ENCODE results near the gene SGMS1. TPM values are rescaled to one million over a fixed set of nuclear protein-coding genes. Genes with fewer than 3 reads are reported as not detected.
A peak's percentile ranks its signal among the peaks of the same experiment; 100 is the strongest.

SGMS1 gene
- total RNA-seq, 1 donor from 2014 or later = 27.5 TPM

DNA sequence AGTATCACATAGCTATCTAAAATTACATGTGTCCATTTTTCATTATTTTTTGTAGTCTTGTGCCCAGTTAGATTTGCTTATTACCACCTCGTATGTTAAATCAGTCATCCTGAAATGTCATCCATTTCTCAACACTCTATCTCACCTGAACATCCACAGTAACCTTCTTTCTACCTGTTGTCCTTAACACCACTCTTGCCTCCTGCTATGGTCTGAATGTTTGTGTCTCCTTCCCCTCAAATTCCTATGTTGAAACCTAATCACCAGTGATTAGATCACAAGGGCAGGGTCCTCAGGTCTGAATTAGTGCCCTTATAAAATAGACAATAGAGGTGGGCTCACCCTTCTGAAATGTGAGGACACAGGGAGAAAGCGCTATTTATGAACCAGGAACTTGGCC is 292.3 kb downstream of the SGMS1 start:
- H3K27ac Mint-ChIP-seq = no peak overlapping the region
- CTCF ChIA-PET = no interaction called here
- no peak for DNase-seq

GRCh38 chr10:50326757-50327701 is 296.7 kb downstream of the SGMS1 start:
- Mint-ChIP-seq H3K27ac (no peak overlapping the region), H3K4me1 (peaks cover 25% of the 10 kb centered on the region), H3K9me3 (no peaks in the 10 kb centered on the region), H3K36me3 (ENCODE audit: low read depth) (peaks cover 25% of the 10 kb centered on the region), H3K4me3 (no peak overlapping the region), H3K27me3 (no peaks in the 10 kb centered on the region)
- intact Hi-C loops (cut with micrococcal nuclease) = loop anchor here (2.0 kb wide), 1 partner anchor 16 kb away; no protein-coding TSS in a partner anchor
- ATAC-seq (ENCODE audit: low read depth) = no peak
- ChIA-PET CTCF (no interaction called here), POLR2A (no interaction called here)
- no peak for TF ChIP-seq CTCF (IDR thresholded peaks at IDR 0.05)
- DNase-seq = no peak

More for the DNA sequence above, 292.3 kb downstream of the SGMS1 start:
- no peak for TF ChIP-seq CTCF (IDR thresholded peaks at IDR 0.05)
- H3K36me3 Mint-ChIP-seq (ENCODE audit: low read depth) = peaks cover 12% of the 10 kb centered on the region
- H3K4me3 Mint-ChIP-seq = no peak overlapping the region
- ATAC-seq (ENCODE audit: low read depth) = no peak
- H3K27me3 Mint-ChIP-seq = no peaks in the 10 kb centered on the region
- intact Hi-C loops (cut with micrococcal nuclease) = no loop called here
- POLR2A ChIA-PET = no interaction called here
- peaks cover 19% of the 10 kb centered on the region for H3K4me1 Mint-ChIP-seq
- H3K9me3 Mint-ChIP-seq = no peaks in the 10 kb centered on the region

DNA sequence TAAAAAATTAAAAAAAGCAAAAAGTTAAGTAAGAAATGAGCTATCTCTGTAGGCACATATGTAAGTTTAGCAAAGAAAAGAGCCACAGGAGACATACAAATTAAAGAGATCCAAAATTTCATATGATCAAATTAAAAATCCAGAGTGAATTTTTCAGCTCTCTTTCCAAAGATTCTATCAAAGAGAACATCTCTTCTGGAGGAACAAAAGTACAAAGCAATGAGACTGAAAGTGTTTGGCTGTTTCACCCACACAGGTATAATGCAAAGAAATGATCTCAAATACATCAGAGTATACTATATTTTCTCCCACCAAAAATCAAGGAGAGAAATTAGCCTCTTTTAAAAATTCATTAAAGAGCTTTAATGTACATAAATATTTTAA is 297.6 kb downstream of the SGMS1 start:
- ChIA-PET POLR2A (no interaction called here), CTCF (interaction anchor here (0.9 kb wide), 1 partner anchor 50 kb away, joined by 3 read pairs; no protein-coding TSS in a partner anchor)
- Mint-ChIP-seq H3K4me3 (no peak overlapping the region), H3K36me3 (ENCODE audit: low read depth) (peaks cover 30% of the 10 kb centered on the region), H3K9me3 (no peaks in the 10 kb centered on the region), H3K27me3 (no peaks in the 10 kb centered on the region), H3K4me1 (peaks cover 34% of the 10 kb centered on the region), H3K27ac (no peak overlapping the region)
- no peak for TF ChIP-seq CTCF (IDR thresholded peaks at IDR 0.05)
- DNase-seq (no peak), ATAC-seq (ENCODE audit: low read depth) (no peak)
- intact Hi-C loops (cut with micrococcal nuclease) = loop anchor here (2.0 kb wide), 1 partner anchor 17 kb away; no protein-coding TSS in a partner anchor

DNA sequence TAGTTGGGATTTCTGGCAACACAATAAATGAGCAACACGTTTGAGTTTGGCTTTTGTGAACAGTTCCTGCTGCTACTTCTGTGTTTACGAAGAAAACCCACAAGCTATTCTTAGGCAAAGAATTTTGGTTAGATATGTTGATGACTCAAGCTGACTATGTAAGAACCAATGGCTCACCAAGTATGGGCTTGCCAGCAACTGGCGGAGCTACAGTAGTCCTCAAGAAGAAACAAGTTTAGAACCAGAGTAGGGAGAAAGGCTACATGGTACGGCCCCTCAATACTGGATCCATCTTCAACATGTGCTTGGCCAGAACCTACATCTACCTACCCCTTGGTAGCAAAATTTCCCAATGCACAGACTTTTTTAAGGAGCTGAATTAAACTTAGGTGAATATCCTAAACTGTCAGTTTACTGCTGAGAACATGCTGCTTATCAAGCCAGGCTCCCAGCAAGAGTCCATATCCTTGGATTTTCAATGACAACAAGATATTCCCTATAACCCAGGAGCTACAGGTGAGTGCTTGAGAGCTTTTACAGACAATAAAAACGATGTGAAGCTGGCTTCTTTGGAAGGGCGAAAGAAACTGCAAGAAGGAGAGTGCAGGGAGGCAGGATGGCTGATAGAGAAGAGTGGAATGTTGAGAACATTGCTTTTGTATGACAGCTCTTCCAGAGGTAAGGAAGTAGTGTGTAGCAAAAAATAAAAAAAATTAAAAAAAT is 298.1 kb downstream of the SGMS1 start:
- CTCF ChIA-PET = interaction anchor here (0.9 kb wide), 1 partner anchor 50 kb away, joined by 3 read pairs; no protein-coding TSS in a partner anchor
- no peaks in the 10 kb centered on the region for H3K27me3 Mint-ChIP-seq
- no peaks in the 10 kb centered on the region for H3K9me3 Mint-ChIP-seq
- peaks cover 34% of the 10 kb centered on the region for H3K4me1 Mint-ChIP-seq
- H3K36me3 Mint-ChIP-seq (ENCODE audit: low read depth) = peaks cover 30% of the 10 kb centered on the region
- H3K27ac Mint-ChIP-seq = no peak overlapping the region
- no peak for TF ChIP-seq CTCF (IDR thresholded peaks at IDR 0.05)
- no peak overlapping the region for H3K4me3 Mint-ChIP-seq
- intact Hi-C loops (cut with micrococcal nuclease) = loop anchor here (2.0 kb wide), 1 partner anchor 17 kb away; no protein-coding TSS in a partner anchor
- no peak for DNase-seq
- POLR2A ChIA-PET = no interaction called here
- ATAC-seq (ENCODE audit: low read depth) = peak; percentile 40

All from activated B cell treated with CpG ODN at 0.5 μM for 24 hours (primary cell).